ENCODE measurements around the gene NWD2.
A peak's percentile ranks its signal among the peaks of the same experiment; 100 is the strongest.

Gene NWD2

DNA sequence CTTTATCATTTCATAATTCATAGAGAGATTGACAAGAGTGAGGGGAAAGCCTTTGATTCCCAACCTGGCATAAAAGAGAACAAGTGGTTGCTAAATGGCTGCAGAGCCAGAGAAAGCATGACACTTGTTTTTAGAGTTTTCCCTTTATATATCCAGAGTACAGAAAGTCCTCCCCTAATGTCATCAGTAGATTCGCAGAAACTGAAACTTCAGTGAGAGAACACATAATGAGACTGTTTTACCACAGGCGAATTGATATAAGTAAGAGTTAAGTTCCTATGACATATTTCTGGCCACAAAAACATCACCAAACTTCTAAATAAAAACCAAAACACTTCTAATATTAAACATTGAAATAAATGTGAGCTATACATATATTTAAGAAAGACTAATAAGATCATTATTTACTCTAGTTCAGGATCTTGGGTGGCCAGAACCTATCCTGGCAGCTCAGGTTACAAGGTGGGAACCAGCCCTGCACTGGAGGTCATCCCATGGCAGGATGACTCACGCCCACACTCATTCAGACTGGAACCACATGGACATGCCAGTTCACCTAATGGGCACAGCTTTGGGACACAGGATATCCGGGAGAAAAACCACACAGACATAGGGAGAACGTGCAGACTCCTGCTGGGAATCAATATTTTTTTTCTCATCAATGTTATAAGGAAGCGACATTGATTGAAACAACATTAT is 35.5 kb downstream of the NWD2 start:
- FAIRE-seq, result no peak

DNA sequence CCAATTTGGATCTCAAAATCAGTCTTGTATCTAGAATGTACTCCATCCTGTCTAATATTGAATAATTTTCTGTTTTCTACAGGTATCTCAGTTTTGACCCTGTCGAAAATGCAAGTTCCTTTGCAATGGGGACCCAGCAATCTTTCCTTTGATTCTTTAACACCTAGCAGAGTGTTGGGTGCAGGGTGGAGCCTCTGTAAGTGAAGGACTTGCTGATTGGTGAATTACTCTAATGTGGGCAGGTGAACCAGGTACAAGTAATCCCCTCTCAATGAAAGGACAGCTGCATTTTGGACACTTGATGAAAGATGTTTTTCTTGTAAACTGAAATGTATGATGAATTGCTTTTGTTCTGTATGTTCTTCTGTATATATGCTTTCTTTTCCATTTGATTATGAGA is 54.9 kb downstream of the NWD2 start:
- no peak for FAIRE-seq

DNA sequence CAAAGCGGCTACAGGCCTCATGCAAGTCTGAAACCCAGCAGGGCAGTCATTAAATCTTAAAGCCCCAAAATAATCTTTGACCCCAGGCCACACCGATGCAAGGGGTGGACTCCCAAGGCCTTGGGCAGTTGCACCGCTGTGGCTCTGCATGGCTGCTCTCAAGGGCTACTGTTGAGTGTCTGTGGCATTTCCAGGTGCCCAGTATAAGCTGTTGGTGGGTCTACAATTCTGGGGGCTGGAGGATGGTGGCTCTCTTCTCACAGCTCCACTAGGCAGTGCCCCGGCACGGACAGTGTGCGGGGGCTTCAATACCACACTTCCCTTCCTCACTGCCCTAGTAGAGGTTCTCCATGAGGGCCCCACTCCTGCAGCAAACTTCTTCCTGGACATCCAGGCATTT is 60.1 kb downstream of the NWD2 start:
- no peak for FAIRE-seq

DNA sequence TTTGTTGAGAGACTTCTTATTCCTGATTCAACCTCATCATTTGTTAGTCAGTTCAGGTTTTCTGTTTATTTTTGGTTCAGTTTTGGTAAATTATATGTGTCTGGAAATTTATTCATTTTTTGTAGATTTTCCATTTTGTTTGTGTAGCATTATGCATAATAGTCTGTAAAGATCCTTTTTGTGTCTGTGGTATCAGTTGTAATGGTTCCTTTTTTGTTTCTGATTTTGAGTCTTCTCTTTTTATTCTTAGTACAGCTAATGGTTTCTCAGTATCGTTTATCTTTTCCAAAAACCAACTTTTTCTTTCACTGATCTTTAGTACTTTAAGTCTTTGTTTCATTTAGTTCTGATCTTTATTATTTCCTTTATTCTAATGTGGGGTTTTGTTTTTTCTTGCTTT is 61.4 kb downstream of the NWD2 start:
- FAIRE-seq, result no peak

DNA sequence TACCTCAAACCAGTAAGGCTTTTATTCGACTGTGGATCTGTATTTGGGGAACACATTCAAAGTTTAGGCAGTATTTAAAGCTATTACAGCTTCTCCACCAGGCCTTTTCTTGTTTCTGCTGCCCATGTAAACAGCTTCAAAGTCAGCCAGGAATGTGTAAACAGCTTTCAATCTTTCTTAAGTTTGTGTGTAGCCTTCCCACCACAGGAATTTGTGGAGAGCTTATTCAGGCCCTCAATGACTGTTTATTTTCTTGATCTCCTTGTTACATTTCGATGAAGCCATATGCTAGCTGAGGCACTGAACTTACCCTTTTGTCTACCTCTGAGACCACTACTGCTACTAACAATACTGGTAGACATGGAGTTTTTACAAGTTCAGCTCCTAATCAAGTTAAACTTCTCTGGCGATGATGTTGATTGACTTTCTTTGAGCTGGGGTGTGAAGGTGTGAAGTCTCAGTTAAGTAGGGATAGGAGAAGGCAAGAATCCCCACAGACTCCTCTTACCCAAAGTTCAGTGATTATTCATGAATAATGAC is 72.6 kb downstream of the NWD2 start:
- FAIRE-seq, result no peak

DNA sequence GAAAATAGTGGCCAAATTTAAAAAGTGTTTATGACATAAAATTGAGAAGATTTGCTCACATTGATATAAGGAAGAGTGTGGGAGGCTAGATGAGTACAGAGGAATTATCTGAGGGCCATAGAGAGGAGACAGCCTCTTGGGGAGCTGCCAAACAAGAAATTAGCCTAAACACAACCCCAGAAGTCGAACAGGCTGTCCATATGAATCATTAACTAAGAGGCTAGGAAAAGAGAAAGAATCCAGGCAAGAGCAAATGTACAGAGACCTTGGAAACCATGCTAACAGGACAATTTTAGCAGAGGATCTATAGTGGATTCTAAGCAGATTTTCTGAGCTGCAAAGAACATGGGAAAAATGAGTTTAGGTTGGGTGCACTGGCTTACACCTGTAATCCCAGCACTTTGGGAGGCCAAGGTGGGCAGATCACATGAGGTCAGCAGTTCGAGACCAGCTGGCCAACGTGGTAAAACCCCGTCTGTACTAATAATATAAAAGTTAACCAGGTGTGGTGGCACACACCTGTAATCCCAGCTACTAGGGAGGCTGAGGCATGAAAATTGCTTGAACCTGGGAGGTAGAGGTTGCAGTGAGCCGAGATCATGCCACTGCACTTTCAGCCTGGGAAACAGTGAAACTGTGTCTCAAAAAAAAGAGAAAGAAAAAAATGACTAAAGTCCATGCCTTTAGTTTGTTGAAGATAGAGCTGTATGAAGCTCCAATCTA is 76.1 kb downstream of the NWD2 start:
- FAIRE-seq, result no peak

DNA sequence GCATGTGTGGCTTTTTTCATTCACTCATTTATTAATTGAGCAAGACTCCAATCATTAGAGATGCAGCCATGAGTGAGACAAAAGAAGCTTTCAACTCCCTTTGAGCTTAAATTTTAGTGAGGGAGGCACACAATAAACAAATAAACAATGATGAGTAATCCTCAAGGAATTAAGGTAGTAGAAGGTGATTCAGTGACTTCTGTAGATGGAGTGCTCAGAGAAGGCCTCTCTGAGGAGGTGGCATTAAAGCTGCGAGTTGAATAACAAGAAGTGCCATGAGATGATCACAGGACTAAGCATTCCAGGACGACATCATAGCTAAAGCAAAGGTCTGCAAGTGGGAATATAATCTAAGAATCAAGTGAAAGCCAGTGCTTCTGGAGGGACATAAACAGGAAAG is 77.6 kb downstream of the NWD2 start:
- FAIRE-seq, result no peak

DNA sequence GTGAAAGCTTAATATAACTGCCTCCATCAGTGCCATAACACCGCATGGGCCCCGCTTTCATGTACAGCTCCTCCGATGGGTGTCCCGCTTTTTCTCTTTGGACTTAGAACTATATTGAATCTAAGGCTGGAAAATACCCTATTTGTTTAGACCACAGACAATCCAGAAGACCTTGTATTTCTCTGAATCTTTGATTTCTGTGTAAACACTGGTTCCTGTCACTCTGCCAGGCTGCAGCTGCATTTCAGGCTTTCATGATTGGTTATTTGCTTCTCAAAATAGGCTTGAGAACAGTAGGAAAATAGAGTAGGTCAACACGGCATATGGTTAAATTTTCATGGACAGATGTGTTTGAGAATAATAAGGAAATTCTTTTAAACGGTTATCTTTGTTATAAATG is 80.0 kb downstream of the NWD2 start:
- FAIRE-seq, result no peak

DNA sequence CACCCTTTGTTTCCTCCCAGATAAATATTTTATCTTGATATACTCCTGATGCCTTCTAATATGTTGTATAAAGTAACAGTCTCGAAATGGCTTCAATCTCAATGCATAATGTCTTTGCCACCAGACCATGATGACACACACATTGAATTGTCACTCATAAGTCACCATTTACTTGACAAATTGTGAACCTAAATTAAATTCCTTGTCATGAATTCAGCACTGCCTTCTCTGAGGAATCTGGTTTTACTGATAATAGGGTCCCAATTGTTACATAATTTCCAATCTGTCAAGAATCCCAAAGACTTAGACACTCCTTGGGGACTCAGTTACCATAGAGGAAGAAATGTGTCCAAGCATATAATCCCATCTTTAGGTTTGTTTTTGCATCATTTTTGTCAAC is 82.3 kb downstream of the NWD2 start:
- FAIRE-seq, result no peak

DNA sequence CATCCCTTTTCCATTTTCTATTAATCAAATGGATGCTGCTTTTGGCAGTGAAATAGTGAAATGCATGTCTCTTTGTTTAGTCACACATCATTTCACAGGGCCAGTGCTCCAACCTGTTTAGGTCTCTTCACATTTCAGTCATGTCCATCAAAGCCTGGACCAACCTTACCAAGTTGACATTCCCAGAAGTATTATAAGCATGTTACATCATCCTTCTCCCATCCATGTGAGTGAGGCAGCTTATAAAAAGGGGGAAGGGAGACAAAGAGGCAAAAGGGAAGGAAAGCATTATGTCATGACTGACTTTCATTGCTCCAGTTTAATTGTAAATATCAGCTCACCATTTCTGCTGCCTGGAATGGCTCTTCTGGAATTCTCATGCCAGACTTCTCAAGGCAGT is 94.4 kb downstream of the NWD2 start:
- no peak for FAIRE-seq

DNA sequence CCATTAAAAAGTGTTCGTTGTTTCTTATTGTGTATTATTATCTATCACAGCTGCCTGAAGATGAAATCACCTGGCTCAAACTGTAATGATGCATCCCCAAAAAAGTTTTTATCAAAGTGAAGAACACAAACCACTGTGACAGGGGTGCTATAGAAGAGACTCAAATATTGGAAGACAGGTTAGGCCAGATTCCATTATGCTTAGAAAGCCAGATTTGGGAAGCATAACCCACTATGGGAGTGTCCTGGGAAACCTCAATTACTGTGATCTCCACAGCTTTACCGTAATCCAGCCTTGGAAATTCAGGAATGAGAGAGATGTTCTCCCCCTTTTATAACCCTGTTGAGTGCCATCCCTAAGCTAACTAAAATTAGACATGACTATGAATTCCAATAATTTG is 114.2 kb downstream of the NWD2 start:
- FAIRE-seq, result no peak

DNA sequence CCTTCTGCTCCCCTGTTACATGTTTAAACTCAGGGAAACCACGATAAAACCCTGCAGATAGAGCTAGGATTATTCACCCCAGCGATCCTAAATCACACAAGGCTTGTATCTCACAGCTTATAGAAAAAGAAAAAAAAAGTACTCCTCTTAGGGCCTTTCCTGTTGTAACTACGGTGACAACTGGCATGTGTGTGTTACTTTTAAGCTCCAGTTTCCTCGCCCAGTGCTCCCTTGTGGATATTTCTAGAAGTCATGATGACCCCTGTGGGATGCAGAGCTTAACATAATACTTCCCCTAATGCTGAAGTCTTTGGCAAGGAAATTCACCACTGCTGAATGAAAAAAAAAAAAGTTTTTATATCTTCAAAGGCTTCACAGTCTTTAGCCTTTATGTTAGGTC is 114.7 kb downstream of the NWD2 start:
- FAIRE-seq, result no peak

DNA sequence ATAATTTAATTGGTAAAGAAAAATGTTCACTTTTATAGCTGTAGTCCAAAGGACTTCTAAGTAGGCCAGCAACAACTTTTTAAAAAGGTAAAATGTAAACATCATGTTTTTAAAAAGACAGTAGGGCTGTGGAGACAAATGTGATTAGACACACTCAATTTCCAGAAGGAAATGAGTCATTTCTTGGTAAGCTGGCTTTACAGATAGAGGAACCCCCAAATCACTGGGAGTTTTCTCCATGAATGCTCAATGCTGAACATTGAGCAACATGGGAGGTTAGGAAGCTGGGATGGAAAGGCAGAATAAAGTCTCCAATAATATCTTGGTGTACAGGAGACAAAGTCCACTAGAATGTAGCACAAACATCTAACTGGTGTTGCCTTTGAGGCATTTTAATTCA is 121.3 kb downstream of the NWD2 start:
- FAIRE-seq, result no peak

DNA sequence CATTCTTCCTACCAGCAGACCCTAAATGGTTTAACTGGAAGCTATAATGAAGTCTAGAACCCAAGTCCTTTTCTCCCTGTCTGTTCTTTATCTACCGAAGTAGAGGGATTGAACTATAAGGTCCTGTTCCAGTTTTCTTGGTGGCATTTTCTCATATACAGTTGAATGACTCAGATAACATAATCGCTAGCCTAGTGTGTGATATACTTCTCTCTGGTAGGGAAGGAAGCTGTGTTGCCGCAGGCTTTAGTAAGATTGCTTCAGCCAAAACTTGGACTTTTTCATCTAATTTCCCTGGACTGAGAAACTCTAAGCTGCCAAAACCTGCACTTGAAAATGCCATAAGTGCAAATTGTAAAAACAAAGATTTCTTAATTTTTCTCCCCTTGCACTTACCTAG is 123.4 kb downstream of the NWD2 start:
- FAIRE-seq, result no peak

DNA sequence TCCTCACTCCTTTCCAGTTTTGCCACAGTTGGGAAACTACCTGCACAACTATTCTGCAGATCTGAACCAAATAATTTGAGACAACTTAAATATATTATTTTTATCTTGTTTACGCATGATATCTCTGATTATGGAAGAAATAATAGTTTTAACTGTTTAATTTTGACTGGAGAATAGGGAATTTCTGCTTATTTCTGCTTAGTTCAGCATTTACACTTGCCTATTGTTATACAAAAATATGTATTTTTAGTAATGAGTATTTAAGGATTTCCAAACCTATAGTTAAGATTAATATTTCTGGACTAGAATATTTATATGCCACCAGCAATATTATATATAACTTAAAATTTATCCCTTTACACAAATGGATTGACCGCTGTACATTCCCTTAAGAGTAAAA is 125.5 kb downstream of the NWD2 start:
- no peak for FAIRE-seq

DNA sequence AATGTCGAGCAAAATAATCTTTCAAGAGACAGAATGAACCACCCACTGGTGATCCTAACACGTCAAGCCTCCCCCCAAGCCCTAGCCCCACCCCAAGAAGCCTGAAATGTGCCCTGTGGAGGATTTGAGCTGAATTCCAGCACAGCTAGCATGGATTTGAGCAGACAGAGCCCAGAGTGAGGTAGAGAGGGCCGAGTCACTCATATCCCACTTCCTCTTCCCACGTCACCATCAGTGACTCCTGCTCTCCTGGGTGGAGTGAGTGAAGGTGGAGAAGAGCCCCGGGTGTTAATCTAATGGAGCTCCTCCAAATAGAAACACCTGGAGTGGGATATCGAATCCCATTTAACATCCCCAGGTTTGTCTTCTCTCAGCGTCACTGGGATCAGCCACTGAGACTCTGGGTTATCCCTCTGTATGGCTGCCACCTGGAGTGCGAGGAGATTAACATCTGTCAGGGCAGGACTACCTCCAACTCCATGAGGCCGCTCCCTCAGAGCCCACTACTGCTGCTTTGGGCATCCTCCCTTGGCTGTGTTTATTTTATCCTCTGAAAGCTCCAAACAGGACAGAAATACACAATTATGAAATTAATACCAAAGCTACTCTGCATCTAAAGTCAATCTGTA is 136.6 kb downstream of the NWD2 start:
- no peak for FAIRE-seq

DNA sequence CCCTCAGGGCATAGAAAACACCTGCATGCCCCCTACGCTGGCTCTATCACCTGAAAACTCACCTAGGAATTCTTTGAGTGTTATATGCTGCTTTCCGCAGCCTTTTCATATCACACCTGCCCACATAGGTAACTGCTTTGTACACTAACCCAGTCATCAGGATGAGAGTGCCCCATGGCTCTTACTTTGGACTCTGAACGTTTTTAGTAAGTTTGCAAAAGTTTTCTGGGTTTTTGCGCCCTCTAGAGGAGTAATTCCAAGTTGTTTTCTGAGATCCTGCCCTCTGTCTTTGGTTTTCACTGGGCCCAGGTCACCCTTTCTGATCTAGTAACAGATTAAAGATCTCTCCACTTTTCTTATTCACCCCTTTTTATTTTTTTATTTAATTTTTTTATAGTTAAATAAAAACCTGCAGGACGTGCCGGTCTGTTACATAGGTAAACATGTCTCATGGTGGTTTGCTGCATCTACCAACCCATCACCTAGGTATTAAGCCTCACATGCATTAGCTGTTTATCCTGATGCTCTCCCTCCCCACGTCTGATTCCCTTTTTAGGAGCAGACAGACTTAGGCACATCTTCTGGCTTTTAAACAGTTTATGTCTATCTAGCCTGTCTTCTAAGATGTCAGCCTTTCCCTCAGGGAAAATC is 139.2 kb downstream of the NWD2 start:
- FAIRE-seq, result no peak

DNA sequence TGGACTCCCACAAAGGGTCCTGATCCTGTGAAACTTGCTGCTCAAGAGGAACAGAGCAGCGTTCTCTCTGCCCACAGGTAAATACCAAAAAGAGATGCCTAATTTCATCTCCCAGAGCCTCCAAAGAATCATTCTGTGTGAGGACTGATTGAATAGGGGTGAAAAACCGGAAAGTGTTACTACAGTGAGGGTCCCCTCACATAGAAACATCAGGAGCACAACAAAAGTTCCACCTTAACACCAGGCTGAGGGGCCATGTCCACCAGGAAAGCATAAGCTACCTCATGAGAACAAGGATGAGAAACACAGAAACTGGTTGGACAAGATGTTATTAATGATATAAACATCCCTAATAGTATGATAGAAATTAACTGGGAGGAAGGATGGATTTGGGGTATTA is 140.9 kb downstream of the NWD2 start:
- FAIRE-seq, result no peak

DNA sequence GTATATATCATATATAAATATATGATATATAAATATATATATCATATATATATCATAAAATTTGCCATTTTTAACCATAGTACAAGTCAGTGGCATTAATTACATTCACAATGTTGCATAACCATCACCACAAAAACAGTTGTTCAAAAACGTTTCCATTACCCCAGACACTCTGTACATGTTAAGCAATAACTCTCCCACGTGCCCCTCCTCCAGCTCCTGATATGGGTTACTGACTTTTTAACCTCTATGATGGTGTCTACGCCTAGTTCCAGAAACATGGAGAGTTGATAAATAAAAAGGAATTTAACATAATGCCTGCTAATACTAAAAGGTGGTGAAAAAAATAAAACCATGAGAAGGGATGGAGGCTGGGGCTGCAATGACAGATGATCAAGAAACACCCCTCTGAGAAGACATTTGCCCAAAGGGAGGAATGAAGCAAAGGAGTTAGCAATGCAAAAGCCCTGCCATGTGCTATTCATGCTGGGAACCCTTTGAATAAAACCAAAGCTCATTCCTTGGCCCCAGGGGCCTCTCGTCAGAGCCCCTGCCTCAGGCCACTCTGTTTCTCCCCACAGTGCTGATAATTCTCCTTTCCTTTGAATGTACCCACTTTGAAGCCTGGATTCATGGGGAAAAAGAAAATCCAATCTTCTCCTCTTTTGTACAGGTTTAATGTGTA is 144.3 kb downstream of the NWD2 start:
- no peak for FAIRE-seq

DNA sequence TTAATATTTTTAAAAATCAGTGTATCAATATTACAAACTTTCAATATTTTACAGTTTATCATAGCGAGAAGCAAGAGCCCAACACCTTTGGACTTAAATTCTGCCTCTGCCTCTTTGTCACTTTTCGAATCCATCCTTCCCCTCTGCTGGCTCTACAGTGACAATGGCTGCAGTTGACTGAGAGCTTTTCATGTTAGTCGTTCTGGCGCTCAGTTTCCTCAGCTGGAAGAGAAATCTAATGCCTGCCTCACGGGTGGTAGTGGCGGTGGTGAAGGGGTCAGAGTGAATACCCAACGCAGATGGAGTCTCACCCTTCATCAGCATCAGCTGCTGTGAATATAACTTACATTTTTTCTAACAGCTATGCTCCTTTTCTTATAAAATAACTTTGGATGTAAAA is 144.8 kb downstream of the NWD2 start:
- FAIRE-seq, result no peak

DNA sequence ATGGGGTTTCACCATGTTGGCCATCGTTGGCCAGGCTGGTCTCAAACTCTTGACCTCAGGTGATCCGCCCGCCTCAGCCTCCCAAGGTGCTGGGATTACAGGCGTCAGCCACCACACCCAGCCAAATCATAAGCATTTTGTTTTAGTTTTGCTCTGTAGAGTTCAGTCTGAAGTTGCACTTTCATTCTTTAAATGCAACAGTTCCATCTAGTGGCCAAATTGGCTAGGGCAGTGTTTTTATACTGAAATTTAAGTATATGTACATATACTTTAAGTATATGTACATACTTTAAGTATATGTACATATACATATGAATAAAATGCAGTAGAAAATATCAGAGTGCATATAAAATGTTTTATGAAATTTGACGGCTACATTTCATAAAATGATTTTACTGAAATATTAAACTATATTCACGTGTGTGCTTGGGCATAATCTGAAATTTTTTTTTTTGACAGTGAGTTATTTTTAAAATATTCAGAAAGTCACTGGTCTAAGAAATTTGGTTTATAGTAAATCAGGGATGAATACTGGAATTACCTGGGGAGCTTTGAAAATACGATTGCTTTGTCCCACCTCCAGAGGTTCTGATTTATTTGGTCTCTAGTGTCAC is 145.5 kb downstream of the NWD2 start:
- FAIRE-seq, result peak; percentile 57

DNA sequence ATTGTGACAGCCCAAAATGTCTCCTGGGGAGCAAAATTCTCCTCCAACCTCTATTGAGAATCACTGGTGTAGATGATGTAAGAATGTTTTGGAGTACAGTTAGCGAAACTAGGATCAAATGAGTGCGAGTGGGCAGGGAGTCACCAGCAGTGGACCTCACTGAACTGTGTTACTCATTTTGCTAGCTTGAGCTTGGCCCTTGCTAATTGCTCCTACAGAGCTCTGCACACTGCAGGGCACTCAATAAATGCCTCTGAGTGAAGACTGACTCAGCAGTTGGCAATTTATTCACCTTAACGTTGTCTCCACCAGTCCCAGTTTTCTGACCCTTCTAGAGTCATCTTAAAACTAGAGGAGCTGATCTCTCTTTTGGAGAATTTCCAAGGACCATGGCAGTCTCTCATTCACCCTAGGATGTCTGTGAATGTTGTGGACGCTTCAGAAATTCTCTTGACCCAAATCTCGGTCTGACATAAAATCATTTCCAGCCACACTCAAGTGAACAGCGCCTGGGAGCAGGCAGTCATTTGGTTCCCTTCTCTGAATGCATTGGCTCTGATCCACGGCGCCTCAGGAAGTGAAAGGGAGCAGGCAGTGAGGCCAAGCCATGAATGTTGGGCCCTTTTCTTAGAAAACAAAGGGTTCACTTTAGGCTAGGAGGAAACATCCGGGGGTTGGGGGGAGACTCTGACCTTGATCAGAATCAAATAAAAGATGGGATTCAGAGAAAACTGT is 148.1 kb downstream of the NWD2 start:
- no peak for FAIRE-seq

Data from colon (tissue), 2 donors.